IPS-NIHi11 (cell line): ENCODE results near the gene ELOB.
A peak's percentile ranks its signal among the peaks of the same experiment; 100 is the strongest.

Source experiments
- DNase-seq: peaks from one replicate; pipeline ENCODE4 v3.0.0; 2012; ENCODE audit warnings: mixed read lengths, low spot score

ELOB gene

DNA sequence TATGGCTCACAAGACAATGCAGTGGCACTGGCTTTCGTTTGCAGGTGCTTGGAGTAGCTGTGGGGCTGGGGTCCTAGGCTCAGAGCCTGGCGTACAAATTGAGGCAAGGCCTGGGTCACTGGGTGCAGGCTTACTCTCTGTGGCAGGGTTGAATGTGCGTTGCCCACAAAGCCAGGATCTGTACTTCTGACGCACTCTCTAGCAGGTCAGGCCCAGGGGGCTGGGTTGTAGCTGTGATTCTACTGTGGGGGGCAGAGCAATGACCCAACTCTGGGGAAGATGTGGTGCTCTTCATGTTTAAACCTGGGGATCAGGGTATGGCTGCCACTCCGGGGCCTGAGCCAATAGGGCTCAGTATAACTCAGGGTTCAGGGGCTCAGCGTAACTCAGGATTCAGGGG is 33.6 kb upstream of the ELOB start:
- DNase-seq, result no peak

DNA sequence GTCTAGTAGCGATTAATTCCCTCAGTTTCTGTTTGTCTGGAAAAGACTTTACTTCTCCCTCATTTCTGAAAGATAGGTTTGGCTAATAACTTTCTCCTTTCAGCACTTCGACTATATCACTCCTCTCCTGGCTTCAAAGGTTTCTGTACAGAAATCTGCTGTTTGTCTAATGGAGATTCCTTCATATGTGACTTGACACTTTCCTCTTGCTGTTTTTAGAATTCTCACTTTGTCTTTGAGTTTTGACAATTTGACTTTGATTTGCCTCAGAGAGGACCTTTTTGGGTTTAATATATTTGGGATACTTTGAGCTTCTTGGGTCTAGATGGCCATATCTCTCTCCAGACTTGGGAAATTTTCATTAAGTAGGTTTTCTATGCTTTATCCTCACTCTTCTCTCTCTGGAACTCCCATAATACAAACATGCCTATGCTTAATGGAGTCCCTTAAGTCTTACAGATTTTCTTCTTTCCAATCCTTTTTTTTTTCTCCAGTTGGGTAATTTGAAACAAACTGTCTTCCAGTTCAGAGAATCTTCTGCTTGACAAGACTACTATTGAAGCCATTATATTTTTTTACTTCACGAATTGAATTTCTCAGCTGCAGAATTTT is 32.2 kb upstream of the ELOB start:
- DNase-seq, result no peak

DNA sequence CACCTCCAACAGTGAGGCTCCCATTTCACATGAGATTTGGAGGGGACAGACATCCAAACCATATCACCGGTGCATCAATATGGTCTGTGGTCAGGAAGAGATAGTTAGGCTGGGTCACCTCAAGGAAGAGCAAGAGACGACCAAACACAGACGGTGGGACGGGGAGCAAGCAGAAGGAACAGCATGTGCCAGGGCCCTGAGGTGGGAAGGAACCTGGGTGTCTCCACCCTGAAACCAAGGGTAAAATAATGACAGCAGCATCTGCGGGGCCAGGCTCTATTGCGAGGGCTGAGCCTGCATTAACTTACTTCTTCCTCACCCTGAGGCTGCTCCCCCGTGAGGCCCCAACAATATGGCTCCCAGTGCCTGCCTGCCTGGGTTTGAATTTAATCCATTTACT is 31.1 kb upstream of the ELOB start:
- DNase-seq, result no peak

DNA sequence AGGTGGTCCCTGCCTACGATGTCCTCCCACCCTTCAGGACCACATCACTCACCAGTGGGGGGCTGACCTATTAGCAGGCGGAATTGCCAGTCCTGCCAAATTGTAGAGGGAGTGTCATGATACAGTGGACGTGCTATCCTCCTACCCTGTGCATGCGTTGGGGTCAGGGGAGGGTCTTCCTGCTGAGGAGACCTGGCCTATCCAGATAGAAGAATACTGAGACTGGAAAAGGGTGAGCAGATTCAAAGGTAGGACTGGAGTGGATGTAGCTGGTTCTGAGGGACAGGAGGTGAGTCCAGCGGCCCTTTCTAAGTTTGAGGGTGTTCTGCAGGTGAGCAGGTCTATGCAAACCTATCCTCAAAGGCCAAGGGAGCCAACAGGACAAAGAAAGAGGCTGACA is 29.2 kb upstream of the ELOB start:
- no peak for DNase-seq

DNA sequence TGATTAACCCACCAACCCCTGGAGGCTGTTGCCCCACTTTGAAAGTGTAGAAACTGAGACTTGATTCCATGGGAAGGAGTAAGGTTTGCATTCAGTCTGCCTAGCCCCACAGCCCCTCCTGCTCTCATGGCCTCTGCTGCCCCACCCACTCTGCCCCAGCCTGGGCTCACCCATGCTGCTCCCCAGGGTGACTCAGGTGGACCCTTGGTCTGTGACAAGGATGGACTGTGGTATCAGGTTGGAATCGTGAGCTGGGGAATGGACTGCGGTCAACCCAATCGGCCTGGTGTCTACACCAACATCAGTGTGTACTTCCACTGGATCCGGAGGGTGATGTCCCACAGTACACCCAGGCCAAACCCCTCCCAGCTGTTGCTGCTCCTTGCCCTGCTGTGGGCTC is 27.6 kb upstream of the ELOB start:
- DNase-seq, result no peak

DNA sequence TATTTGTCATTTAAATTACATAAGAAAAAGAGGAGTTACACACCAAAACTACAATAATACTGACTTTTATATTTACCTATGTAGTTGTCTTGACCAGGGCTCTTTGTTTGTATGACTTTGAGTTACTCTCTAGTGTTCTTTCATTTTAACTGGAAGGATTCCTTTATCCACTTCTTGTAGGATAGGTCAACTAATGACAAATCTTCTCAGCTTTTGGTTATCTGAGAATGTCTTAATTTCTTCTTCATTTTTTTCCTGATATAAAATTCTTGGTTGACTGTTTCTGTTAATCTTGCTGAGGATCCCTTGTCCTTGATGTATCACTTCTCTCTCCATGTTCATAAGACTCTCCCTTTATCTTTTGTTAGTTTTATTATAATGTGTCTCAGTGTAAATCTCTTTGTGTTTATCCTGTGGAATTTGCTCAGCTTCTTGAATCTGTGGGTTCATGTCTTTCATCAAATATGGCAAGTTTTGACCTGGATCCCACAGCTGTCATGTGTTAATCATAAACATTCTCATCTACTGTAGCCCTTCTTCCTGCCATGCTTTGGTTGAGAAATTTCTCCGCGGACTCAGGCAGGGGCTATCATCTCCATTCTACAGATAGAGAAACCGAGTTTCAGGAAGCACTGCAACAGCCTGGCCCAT is 26.6 kb upstream of the ELOB start:
- DNase-seq, result no peak

DNA sequence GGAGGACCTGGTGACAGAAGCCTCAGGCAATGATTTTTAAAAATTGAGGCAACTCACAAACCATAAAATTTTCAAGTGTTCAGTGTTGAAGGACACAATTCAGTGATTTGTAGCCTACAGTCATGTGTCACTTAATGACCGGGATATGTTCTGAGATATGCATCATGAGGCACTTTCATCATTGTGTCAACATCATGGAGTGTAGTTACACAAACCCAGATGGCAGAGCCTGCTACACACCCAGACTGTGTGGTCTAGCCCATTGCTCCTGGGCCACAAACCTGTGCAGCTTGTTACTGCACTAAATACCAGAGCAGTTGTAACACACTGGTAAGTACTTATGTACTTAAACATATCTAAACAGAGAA is 22.8 kb upstream of the ELOB start:
- DNase-seq, result no peak

DNA sequence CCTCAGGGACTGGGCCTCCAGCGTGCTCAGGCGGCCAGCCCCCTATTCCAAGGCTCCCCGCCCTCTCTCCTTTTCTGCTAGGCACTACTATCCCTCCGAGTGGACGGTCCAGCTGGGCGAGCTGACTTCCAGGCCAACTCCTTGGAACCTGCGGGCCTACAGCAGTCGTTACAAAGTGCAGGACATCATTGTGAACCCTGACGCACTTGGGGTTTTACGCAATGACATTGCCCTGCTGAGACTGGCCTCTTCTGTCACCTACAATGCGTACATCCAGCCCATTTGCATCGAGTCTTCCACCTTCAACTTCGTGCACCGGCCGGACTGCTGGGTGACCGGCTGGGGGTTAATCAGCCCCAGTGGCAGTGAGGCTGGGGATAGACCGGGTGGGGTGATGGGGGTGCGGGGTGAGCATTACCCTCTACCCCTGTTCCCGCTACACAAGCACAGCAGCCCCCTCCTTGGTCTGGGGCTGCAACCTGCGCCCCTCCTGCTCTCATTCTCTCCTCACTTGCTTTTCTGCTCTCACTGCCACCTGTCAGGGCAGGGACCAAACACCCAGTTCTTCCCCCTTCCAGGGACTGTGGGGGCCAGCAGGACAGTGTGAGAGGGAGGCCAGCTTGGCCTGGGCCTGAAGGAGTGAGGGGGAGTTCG is 22.3 kb upstream of the ELOB start:
- DNase-seq, result no peak

DNA sequence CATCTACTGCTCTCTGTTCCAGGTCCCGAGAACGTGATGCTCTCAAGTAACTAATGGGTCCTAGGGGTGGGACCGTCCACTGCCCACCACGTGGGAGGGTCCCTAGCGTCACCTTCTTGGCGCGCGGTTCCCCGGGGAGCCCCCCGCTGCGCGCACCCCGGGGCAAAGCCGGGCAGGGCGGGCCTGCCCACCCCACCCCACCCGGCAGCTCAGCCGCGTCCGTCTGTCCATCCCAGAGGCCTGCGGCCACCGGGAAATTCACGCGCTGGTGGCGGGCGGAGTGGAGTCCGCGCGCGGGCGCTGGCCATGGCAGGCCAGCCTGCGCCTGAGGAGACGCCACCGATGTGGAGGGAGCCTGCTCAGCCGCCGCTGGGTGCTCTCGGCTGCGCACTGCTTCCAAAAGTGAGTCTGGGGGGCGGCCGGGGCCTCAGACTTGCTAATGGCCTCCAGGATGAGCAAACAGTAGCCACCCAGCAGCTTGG is 21.7 kb upstream of the ELOB start:
- DNase-seq, result no peak

DNA sequence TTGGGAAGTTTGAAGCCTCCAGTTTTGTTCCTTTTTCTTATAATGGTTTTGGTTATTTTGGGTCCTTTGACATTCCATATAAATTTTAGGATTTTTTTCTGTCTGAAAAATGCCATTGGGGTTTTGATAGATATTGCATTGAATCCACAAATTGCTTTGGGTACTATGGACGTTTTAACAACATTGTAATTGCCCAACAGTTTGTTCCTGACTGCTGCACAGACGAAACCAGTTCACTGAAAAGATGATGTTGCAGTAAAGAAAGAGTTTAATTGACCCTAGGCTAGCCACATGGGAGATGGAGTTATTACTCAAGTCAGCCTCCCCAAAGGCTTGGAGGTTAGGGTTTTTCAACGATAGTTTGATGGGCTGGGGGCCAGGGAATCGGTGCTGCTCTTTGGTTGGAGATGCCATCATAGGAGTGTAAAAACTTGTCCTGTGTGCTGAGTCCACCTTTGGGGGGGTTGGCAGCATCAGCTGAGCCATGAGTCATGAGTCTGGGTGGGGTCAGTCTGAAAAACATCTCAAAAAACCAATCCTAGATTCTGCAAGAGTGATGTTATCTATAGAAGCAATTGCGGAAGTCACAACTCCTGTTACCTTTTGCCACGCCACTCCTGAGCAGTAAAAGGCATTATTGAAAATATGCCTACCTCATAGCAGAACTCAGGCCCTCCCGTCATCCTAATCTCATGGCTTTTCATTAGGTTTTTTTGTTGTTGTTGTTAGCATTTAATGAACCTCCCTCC is 18.5 kb upstream of the ELOB start:
- no peak for DNase-seq

DNA sequence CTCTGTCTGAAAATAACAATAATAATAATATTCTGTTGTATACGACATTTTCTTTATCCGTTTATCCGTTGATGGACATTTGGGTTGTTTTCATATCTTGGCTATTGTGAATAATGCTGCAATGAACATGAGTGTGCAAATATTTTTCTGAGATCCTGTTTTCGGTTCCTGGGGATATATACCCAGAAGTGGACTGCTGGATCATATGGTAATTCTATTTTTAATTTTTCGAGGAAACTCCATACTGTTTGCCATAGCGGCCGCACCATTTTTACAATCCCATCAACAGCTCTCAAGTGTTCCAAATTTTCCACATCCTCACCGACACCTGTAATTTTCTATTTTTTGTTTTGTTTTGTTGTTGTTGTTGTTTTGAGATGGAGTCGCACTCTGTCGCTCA is 15.9 kb upstream of the ELOB start:
- DNase-seq, result no peak

DNA sequence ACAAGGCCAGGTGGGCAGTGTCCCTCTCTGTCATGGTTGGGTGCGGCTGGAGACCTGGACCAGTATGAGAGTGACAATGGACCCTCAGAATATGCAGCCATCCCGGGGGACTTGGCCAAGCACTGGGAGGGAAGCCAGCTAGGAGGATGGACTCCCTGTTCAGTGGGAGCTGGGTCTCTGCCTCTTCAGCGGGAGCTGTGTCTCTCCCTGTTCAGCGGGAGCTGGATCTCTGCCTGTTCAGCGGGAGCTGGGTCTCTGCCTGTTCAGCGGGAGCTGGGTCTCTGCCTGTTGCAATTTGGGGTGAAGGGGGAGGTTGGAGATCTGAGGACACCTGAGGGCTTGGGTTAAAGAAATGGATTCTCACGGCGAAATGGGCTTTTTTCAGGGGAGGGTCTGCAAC is 14.1 kb upstream of the ELOB start:
- DNase-seq, result no peak

DNA sequence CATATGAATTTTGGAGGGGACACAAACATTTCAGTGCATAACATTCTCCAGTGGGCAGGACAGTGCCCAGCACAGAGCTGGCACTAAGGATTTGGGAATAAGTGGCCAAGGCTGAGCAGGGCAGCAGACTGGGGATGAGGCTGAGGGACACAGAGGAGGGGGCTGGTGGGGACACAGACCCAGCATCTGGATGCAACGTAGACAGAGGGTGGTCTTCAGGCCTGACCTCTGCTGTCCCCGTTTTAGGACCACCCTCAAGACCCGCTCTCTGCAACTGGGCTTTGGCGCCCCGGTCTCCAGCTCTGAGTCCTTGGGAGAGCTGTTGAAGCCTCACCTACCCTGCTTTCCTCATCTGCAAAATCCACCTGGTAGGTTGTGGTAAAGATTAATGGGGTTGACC is 13.6 kb upstream of the ELOB start:
- DNase-seq, result no peak

DNA sequence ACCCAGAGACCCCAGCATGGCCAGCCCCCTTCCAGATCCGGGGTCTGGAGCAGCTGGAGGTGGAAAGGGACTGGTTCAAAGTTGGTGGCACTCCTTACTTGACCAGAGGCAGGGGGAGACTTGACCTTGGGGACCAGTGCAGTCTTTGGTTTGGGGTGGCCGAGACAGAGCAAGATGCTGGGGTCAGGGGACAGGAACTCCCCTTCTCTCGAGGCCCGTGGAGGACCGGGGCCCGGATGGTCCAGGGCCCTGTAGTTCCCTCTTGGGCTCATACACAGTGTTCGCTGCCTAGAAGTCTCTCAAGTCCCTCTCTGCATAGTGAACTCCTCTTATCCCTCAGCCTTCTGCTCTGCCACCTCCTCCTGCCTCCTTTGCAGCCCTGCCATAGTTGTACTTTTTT is 10.9 kb upstream of the ELOB start:
- no peak for DNase-seq

DNA sequence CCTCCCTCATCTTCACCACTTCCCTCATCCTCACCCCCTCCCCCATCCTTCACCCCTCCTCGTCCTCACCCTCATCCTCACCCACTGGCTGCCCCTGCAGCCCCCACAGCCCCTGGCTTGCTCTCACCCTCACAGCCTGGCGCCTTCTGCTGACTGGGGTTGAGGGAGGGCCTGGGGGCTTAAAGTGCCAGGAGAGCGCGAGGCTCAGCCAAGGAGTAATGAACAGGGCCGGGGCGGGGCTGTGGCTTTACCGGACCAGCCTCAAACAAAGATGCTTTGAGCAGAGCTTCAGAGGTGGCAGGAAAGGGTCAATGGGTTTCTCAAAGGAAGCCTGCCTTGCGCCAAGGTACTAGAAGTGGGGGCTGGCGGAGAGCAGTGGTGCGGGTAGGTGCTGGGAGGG is 10.3 kb upstream of the ELOB start, which contains the start of gene PRSS33:
PRSS33 (minus strand) TSS at position 155 of the 400 bp plus-strand sequence. CDS start 1,013 bp downstream, outside the sequence.
- DNase-seq, result no peak

DNA sequence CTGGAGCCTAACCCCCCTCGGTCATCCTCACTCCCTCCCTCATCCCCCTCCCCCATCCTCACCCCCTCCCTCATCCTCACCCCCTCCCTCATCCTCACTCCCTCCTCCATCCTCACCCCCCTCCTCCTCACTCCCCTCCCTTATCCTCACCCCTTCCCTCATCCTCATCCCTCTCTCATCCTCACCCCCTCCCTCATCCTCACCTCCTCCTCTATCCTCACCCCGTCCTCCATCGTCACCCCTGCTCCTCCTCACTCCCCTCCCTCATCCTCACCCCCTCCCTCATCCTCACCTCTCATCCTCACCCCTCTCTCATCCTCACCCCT is 9.7 kb upstream of the ELOB start:
- DNase-seq, result no peak

DNA sequence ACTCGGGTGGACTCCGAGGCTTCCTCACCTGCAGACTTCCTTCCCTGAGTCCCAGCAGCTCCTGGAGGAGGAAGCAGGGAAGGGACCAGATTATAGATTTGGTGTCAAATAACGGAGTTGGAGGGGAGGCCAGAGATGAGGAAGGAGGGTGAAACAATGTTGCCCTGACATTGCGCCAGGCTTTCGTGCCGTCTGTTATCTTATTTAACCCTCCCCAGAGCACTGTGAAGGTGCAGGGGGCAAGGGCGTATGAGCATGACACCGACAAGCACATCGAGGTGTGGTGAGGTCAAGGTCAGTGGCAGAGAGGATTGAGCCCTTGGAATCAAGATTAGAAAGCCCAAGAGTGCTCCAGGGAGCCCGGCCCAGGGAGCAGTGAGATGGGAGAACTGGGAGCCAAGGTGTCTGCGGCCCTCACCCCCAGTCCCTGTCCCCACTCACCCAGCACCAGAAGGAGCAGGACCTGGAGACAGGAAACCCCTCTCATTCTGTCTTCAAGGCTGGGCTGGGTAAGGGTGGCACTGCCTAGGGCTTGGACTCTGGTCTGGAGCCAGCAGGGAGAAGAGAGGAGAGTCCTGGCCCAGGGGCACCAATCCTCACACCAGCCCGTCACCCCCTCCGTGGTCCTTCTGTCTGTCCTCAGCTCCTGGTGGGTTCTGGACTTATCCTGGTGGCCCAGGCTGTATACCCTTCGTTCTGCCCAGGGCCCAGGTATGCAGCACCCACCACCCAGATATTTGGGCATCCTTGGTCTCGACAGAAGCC is 9.2 kb upstream of the ELOB start:
- no peak for DNase-seq

DNA sequence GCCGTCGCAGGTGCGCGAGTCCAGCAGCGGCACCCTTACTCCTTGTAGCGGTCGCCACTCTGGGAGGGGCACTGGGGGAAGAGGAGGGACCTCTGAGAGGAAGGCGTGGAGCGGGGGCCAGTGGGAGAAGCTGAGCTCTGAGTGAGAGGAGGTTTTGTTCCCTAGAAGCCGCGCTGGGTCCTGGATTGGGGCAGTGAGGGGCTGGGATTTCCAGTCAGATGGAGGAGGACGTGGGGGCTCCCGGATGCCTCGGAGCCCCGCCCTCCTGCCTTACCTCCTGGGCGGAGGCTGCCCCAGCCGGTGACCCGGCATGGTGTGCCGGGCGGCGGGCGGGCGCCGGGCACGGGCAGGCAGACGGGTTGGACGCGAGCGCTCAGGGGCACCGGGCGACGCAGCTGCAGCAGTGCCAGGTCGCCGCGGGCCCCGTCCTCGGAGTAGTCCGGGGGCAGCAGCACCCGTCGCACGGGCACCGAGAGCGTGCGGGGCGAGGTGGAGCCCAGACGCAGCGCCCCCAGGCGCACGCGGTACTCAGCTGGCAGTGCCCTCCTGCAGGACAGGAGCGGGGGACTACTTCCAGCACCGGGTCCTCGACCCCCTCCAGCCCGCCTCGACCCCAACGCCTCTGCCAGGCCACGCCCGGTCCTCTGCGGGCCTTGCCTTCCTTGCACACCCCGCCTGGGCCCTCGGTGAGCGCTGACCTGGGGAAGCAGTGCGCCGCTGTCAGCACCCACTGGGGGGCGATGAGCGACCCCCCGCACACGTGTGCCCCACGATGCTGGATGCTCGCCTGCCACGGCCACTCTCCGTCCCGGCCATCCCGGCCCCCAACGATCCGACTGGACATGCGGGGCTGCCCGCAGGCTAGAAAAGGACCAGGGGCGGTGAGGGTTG is 8.3 kb upstream of the ELOB start:
- DNase-seq, result peak; percentile 62

DNA sequence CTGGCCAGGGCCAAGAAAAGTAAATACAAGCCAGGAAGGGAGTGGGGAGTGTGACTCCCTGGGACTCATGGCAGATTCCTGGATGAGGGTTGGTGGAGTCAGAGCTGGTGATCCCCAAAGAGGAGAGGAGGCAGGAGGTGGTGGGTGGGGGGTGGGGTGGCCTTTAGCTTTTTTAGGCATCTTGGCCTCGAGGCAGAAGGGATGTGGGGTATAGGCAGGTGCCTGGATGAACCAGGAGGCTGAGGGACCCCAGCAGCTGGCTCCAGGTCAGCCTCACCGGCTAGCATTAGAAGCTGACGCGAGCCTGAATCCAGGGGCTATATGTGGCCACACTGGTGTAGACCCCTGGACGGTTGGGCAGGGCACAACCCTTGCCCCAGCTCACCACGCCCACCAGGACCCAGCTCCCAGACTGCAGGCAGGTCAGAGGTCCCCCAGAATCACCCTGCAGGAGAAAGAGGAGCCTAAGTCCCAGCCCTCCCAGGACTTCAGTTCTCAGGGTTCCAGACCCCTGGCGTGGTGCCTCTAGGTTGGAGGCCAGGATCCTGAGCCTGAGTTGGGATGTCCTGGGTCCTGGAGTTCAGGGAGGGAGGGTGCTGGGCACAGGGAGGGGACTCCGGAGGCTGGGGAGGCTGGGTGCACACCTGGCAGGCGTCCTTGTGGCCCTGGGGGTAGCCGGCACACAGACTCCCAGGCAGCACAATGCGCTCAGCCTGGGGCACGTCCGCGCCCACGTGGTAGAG is 7.4 kb upstream of the ELOB start:
- no peak for DNase-seq

DNA sequence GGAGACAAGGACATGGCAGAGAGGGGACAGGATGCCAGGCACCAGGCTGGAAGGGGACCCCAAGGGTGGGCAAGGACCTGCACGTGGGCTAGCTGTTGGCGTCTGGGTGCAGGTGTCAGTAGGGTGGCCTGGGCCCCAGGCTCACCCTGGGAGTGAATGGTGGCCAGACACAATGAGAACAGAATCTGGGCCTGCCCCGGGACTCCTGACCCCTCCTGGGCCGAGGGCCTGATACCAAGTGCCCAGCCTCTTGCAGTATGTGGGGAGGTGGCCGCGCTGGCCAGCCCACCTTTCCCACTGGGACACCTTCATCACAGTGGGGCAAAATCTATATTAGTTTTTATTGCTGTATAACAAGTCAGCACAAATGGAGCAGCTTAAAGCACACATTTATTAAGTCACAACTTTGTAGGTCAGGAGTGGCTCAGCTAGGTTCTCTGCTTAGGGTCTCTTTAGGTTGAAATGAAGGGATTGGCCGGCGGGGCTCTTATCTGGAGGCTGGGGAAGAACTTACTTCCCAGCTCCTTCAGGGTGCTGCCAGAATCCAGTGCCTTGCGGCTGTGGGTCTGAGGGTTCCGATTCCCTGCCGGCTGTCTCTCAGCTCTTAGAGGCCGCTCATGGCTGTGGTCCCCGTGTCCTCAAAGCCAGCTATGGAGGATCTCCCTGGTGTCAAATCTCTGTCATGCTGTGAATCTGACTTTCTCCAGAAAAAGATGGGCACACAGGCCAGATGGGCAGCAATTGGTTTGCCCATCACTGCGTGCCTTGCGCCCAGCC is 6.7 kb upstream of the ELOB start:
- DNase-seq, result no peak
